OCI-LY3 (cell line): ENCODE results near the gene EGFL7.
"Not testable (repeated sequence)": the region's sequence is repeated elsewhere in the genome, so short reads cannot be mapped to it uniquely, and the experiment has no call there.

Source experiments
- H2AFZ ChIP-seq: fragments of 200-600, 300-600 bp; shearing (Covaris generic); 2 replicates; pipeline ENCODE4 v1.6.0; 2014; ENCODE audit warnings: antibody characterized with exemption, low read depth, low read length
- H3K27ac ChIP-seq: fragments of 200-600, 300-600 bp; sonication (generic); 2 replicates; pipeline ENCODE4 v1.5.1; 2014; ENCODE audit warnings: mild to moderate bottlenecking, low read length, moderate library complexity, mixed read lengths
- H3K27me3 ChIP-seq: fragments of 200-600, 300-600 bp; sonication (generic); 2 replicates; pipeline ENCODE4 v1.6.1; 2014; ENCODE audit warnings: low read depth, low read length, mixed read lengths
- H3K36me3 ChIP-seq: fragments of 200-600, 300-600 bp; sonication (generic); replicated peaks from 2 replicates; pipeline ENCODE3; 2014; ENCODE audit warnings: low read depth, low read length, mixed read lengths
- H3K4me1 ChIP-seq: fragments of 300-600, 200-600 bp; sonication (generic); 2 replicates; pipeline ENCODE4 v1.6.1; 2014; ENCODE audit warnings: low read length, mixed read lengths
- H3K4me2 ChIP-seq: fragments of 200-600, 300-600 bp; sonication (generic); 2 replicates; pipeline ENCODE4 v1.6.1; 2014; ENCODE audit warnings: low read length, mixed read lengths
- H3K4me3 ChIP-seq: fragments of 300-600, 200-600 bp; sonication (generic); 2 replicates; pipeline ENCODE4 v1.5.1; 2014; ENCODE audit warnings: antibody characterized with exemption, mild to moderate bottlenecking, low read length, moderate library complexity
- H3K79me2 ChIP-seq: fragments of 300-600, 200-600 bp; shearing (Covaris generic); 2 replicates; pipeline ENCODE4 v1.6.1; 2014; ENCODE audit warnings: mild to moderate bottlenecking, low read length, mixed read lengths
- H3K9ac ChIP-seq: fragments of 300-600, 200-600 bp; shearing (Covaris generic); 2 replicates; pipeline ENCODE4 v1.6.0; 2014; ENCODE audit warnings: mild to moderate bottlenecking, low read length, moderate library complexity
- H3K9me3 ChIP-seq: fragments of 200-600, 300-600 bp; shearing (Covaris generic); 2 replicates; pipeline ENCODE4 v1.6.1; 2014; ENCODE audit warnings: low read length, mixed read lengths; ENCODE audit not compliant: insufficient read depth
- H4K20me1 ChIP-seq: fragments of 200-600, 300-600 bp; sonication (generic); 2 replicates; pipeline ENCODE4 v1.6.1; 2016; ENCODE audit warnings: low read length, mixed read lengths; ENCODE audit not compliant: insufficient read depth
- CTCF ChIP-seq: fragments of 200-600, 300-600 bp; sonication (generic); IDR thresholded peaks from 2 replicates; pipeline ENCODE4 v1.5.1; 2014; ENCODE audit warnings: antibody characterized with exemption, low read length, low read depth
- EZH2phosphoT487 ChIP-seq: fragments of 200-600 bp; shearing (Covaris generic); IDR thresholded peaks from 2 replicates; pipeline ENCODE4 v1.6.1; 2018; ENCODE audit warnings: antibody characterized with exemption, mixed run types, low read depth

EGFL7 gene

GRCh38 chr9:136703276-136703860 is 40.7 kb downstream of the EGFL7 start:
- no peak overlapping the region for H2AFZ ChIP-seq
- H3K9me3 ChIP-seq: no peaks in the 10 kb centered on the region
- TF ChIP-seq EZH2phosphoT487: no peak
- TF ChIP-seq CTCF: no peak
- H3K9ac ChIP-seq: no peak overlapping the region
- peaks cover 18% of the 10 kb centered on the region for H3K4me1 ChIP-seq
- peaks cover 37% of the 10 kb centered on the region for H3K27me3 ChIP-seq
- H3K36me3 ChIP-seq: no peaks in the 10 kb centered on the region
- no peaks in the 10 kb centered on the region for H4K20me1 ChIP-seq
- H3K79me2 ChIP-seq: no peaks in the 10 kb centered on the region
- no peak overlapping the region for H3K27ac ChIP-seq
- no peak overlapping the region for H3K4me3 ChIP-seq
- no peak overlapping the region for H3K4me2 ChIP-seq

GRCh38 chr9:136704741-136705140 is 42.0 kb downstream of the EGFL7 start:
- not testable (repeated sequence) for H3K4me2 ChIP-seq

GRCh38 chr9:136705564-136705963 is 42.8 kb downstream of the EGFL7 start:
- Histone ChIP-seq H3K4me2 (no peak overlapping the region), H3K79me2 (no peaks in the 10 kb centered on the region), H3K27me3 (peaks cover 27% of the 10 kb centered on the region), H3K27ac (no peak overlapping the region), H3K9me3 (no peaks in the 10 kb centered on the region), H2AFZ (no peak overlapping the region), H3K9ac (no peak overlapping the region), H4K20me1 (no peaks in the 10 kb centered on the region), H3K4me1 (peaks cover 10% of the 10 kb centered on the region), H3K36me3 (no peaks in the 10 kb centered on the region), H3K4me3 (no peak overlapping the region)
- TF ChIP-seq CTCF: no peak
- no peak for TF ChIP-seq EZH2phosphoT487

More at GRCh38 chr9:136704741-136705140, 42.0 kb downstream of the EGFL7 start:
- Histone ChIP-seq H3K27me3 (peaks cover 32% of the 10 kb centered on the region), H3K4me1 (peaks cover 15% of the 10 kb centered on the region)
- not testable (repeated sequence) for H3K9me3 ChIP-seq, H3K9ac ChIP-seq, H4K20me1 ChIP-seq, H3K36me3 ChIP-seq, H3K4me3 ChIP-seq, H3K27ac ChIP-seq, H2AFZ ChIP-seq, H3K79me2 ChIP-seq

GRCh38 chr9:136707011-136707410 is 44.3 kb downstream of the EGFL7 start:
- Histone ChIP-seq H3K27ac (no peak overlapping the region), H3K36me3 (no peaks in the 10 kb centered on the region), H3K79me2 (no peaks in the 10 kb centered on the region), H3K4me2 (no peak overlapping the region), H2AFZ (no peak overlapping the region), H4K20me1 (no peaks in the 10 kb centered on the region), H3K27me3 (peaks cover 16% of the 10 kb centered on the region), H3K4me3 (no peak overlapping the region), H3K9me3 (no peaks in the 10 kb centered on the region), H3K4me1 (no peaks in the 10 kb centered on the region), H3K9ac (no peak overlapping the region)
- TF ChIP-seq EZH2phosphoT487 (no peak), CTCF (no peak)
